Cerebellar nuclear complex (tissue), 1 donor: ENCODE measurements around the gene TPCN1.

ENCODE experiments used
- DNase-seq, 2 experiments: peaks; one replicate each; lab custom pipeline; 2025; lab: John Stamatoyannopoulos, UW

The TPCN1 gene

DNA sequence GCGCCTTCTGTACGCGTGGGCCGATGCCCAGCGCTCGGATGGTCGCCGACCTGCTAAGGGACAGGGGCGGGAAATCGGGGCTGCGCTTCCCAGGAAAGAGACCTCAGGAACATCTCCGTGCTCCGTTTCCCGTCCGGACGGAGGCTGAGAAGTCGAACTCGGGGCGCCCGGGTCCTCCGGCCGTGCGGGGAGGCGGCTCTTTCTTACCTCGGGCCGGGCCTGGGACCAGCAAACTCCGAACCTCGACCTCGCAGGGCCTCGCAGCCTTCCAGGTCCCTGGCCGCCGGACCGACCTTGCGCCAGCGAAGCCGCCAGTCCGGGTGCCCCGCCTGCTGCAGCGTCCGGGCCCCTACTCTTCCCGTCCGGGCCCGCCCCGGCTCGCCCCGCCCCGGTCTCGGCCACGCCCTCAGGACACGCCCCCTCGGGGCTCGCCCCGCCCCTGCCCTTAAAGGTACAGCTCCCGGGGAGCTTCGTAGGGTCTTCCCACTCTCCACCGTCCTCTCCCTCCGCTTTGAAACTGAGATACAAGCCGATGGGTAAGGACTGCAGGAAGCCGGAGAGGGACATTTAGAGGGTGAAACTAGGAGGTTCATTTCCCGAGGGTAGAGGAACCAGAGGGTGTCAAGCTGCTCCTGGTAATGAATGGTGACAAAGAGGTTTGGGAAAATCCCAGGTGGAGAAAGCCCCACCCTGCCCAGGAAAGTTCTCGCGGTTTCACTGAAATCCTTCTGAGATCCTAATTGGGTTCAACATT, 113.7 kb downstream of the TPCN1 start, which contains the start of gene SLC8B1:
Gene SLC8B1, minus strand, starts transcription at position 324 of the 754 bp plus-strand sequence. CDS start 2,231 bp downstream, outside the sequence.
- DNase-seq = peak; percentile 27 to 31

DNA sequence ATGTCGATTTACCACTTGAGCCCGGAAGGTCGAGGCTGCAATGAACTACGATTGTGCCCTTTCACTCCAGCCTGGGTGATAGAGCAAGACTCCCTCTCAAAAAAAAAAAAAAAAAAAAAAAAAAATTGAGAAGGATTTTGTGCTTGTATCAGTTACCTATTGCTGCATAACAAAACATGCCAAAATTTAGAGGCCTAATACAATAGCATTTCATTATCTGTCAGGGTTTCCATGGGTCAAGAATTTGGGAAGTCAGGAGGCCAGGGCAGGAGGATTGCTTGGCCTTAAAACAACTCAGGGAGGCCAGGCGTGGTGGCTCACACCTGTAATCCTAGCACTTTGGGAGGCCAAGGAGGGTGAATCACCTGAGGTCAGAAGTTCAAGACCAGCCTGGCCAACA, 118.3 kb downstream of the TPCN1 start:
- DNase-seq = no peak

DNA sequence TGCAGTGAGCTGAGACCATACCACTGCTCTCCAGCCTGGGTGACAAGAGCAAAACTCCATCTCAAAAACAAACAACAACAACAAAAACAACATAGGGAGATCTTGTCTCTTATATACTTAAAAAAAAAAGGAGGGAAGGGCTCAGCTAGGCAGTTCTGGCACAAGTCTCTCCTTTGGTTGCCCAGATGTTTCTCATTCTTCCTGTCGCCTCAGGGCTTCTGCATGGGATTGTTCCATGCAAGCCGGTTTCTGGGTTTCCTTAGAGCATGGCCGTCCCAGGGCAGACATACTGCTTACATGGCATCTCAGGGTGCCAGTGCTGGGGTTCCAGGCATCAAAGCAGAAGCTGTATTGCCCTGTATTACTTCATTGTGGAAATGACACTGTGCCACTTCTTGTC, 118.8 kb downstream of the TPCN1 start:
- no peak for DNase-seq

DNA sequence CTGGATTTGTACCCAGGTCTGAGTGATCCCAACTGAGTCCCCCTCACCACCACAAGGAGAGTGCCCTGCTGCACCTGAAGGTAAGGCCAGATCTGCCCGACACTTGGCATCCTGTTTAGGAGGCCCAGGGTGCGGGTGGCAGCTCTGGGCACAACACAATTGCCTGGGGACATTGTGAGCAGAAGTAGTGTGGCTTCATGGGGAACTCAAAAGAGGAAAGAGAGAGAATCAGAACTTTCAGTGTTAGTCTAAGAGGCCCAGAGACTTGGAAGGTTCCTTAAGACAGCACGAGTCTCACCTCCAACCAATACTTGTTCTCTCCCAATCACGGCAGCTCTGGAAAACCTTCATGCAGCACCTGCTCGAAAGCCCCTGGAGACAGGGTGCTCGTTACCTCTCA, 120.3 kb downstream of the TPCN1 start:
- DNase-seq = no peak

DNA sequence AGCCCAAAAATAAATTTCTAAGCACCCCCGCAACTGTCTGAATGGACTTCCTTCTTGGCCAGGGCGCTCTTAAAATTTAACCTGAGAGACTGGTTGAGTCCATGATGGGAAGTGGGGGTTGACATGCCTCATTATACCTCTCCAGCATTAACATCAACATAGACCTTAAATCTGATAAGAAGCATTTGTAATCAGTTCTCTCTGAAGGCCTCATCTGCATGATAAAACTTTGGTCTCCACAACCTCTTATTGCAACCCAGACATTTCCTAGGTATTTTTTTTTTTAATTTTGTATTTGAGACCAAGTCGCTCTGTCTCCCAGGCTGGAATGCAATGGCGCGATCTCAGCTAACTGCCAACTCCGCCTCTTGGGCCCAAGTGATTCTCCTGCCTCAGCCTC, 124.1 kb downstream of the TPCN1 start:
- no peak for DNase-seq

DNA sequence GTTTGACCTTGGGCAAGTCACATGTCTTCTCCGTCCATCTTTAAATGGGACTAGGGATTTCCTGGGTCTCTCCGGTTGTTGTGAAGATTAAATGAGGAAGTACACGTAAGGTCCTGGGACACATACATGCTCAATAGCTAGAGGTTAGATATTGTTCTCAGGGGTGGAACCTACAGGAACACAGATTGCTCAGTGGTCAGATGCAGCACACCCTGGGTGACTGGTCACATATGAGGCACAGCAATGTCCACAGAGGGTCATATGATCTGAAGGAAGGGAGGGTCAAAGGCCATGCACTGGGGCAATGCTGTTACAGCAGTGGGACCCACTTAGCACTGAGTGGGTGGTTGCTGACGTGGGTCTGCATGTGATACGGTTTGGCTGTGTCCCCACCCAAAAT, 125.1 kb downstream of the TPCN1 start:
- DNase-seq = no peak

DNA sequence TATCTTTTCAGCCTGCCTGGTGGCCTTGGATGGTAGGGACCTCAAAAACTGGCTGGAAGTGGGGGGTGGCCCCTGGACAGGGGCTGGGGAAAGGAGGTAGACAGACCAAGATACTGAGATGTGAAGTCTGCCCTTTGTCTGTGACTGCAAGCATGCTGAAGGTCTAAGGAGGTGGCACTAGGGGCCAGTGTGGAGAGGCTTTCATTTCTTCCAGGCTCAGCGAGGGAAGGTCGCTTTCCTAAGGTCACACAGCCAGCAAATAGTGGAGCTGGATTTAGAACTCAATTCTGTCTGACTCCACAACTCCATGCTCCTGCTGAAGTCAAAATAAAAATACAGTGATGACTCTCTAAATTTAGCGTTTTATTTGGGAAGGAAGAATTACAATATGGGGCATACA, 125.8 kb downstream of the TPCN1 start:
- DNase-seq = no peak

DNA sequence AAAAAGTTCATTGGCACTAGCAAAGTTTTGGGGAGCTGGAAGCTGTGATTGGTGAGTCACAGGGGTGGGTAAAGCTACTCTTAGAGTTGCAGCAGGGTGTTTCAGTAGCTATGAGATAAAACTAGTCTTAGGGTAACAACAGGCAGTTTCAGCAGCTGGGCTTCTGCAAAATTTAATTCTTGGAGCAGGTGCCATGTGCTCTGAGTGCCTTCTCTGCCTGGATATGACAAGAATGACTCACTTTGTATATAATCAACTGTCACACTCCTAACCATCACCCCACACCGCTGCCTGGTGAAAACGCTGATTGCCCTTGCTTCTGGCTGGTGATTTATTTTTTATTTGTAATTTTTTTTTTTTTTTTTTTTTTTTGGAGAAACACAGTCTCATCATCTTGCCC, 126.6 kb downstream of the TPCN1 start:
- no peak for DNase-seq
